BJ (cell line): ENCODE results near the gene ANP32A. TPM values are rescaled to one million over a fixed set of nuclear protein-coding genes. Genes with fewer than 3 reads are reported as not detected.

Experiments
- CTCF ChIA-PET: fragments of 350-600 bp; formaldehyde crosslinking; extraction: SDS; loops from one replicate; lab custom pipeline; 2021; ENCODE audit warnings: antibody characterized with exemption, inconsistent platforms; lab: Yijun Ruan, JAX
- POLR2A ChIA-PET: fragments of 300-600 bp; sonication (Branson Sonifier 250); formaldehyde crosslinking; extraction: SDS; loops from one replicate; lab custom pipeline; 2021; ENCODE audit warnings: antibody characterized with exemption; lab: Charles Lee
- DNase-seq: peaks from one replicate; pipeline ENCODE4 v3.0.0-alpha.2; 2011; ENCODE audit warnings: low read depth
- H3K27me3 ChIP-seq: 2 replicates; pipeline ENCODE4 v1.6.0; 2011; ENCODE audit warnings: low read length; ENCODE audit not compliant: control insufficient read depth, insufficient read depth
- H3K36me3 ChIP-seq: 2 replicates; pipeline ENCODE4 v1.5.1; 2011; ENCODE audit warnings: low read length; ENCODE audit not compliant: control insufficient read depth, insufficient read depth
- H3K4me3 ChIP-seq: 2 replicates; pipeline ENCODE4 v1.5.1; 2011; ENCODE audit warnings: low read depth, mild to moderate bottlenecking, control low read depth, low read length
- polyA plus RNA-seq: library from polyadenylated mRNA; depleted of rRNA; stranded (reverse); fragments of >200 nt; gene quantifications from 2 replicates; pipeline ENCODE4 v1.2.3, GENCODE V29; 2011
- TF ChIP-seq, protein P1 (sequence below): IDR thresholded peaks from 2 replicates; pipeline ENCODE4 v1.5.1; 2011; ENCODE audit warnings: low read depth, mild to moderate bottlenecking, control low read depth, inconsistent platforms, low read length, moderate library complexity; ENCODE audit not compliant: insufficient read depth

ANP32A gene
- polyA plus RNA-seq, 1 experiment, result 36.2 TPM

GRCh38 chr15:68809517-68809916 is 11.2 kb downstream of the ANP32A start:
- DNase-seq, result no peak
- TF ChIP-seq, protein P1, sequence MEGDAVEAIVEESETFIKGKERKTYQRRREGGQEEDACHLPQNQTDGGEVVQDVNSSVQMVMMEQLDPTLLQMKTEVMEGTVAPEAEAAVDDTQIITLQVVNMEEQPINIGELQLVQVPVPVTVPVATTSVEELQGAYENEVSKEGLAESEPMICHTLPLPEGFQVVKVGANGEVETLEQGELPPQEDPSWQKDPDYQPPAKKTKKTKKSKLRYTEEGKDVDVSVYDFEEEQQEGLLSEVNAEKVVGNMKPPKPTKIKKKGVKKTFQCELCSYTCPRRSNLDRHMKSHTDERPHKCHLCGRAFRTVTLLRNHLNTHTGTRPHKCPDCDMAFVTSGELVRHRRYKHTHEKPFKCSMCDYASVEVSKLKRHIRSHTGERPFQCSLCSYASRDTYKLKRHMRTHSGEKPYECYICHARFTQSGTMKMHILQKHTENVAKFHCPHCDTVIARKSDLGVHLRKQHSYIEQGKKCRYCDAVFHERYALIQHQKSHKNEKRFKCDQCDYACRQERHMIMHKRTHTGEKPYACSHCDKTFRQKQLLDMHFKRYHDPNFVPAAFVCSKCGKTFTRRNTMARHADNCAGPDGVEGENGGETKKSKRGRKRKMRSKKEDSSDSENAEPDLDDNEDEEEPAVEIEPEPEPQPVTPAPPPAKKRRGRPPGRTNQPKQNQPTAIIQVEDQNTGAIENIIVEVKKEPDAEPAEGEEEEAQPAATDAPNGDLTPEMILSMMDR, result no peak
- no peaks in the 10 kb centered on the region for H3K27me3 ChIP-seq
- ChIA-PET CTCF (no interaction called here), POLR2A (no interaction called here)
- no peak overlapping the region for H3K4me3 ChIP-seq
- peaks cover 1% of the 10 kb centered on the region for H3K36me3 ChIP-seq

- Histone ChIP-seq H3K36me3 (peaks cover 1% of the 10 kb centered on the region), H3K27me3 (no peaks in the 10 kb centered on the region), H3K4me3 (no peak overlapping the region)
- ChIA-PET CTCF (no interaction called here), POLR2A (no interaction called here)
- TF ChIP-seq, protein P1, result no peak
- no peak for DNase-seq
Measured at GRCh38 chr15:68808770-68809169, 11.9 kb downstream of the ANP32A start.

- no peak for DNase-seq
- POLR2A ChIA-PET, result no interaction called here
- Histone ChIP-seq H3K4me3 (no peak overlapping the region), H3K27me3 (no peaks in the 10 kb centered on the region), H3K36me3 (peaks cover 1% of the 10 kb centered on the region)
- TF ChIP-seq, protein P1, result no peak
- CTCF ChIA-PET, result interaction anchor here (0.8 kb wide), 1 partner anchor 9 kb away, joined by 3 read pairs; no protein-coding TSS in a partner anchor
Measured at GRCh38 chr15:68808091-68808490, 12.6 kb downstream of the ANP32A start.

- POLR2A ChIA-PET, result no interaction called here
- TF ChIP-seq, protein P1, result no peak
- CTCF ChIA-PET, result interaction anchor here (0.8 to 1.0 kb wide), 2 partner anchors 9 to 69 kb away, joined by 3 read pairs; no protein-coding TSS in a partner anchor
- H3K4me3 ChIP-seq, result no peak overlapping the region
- H3K36me3 ChIP-seq, result peaks cover 1% of the 10 kb centered on the region
- DNase-seq, result no peak
- no peaks in the 10 kb centered on the region for H3K27me3 ChIP-seq
Measured at GRCh38 chr15:68807249-68807648, 13.4 kb downstream of the ANP32A start.

- CTCF ChIA-PET, result interaction anchor here (1.0 kb wide), 1 partner anchor 69 kb away, joined by 3 read pairs; no protein-coding TSS in a partner anchor
- TF ChIP-seq, protein P1, result no peak
- no peak for DNase-seq
- no peaks in the 10 kb centered on the region for H3K27me3 ChIP-seq
- no peak overlapping the region for H3K4me3 ChIP-seq
- H3K36me3 ChIP-seq, result peaks cover 1% of the 10 kb centered on the region
- POLR2A ChIA-PET, result no interaction called here
Measured at GRCh38 chr15:68806220-68807060, 14.3 kb downstream of the ANP32A start.
